SU-DHL-6 (cell line): ENCODE data around the gene TRIM28.

ENCODE experiments used
- H2AFZ ChIP-seq: fragments of 200-600 bp; sonication (generic); 2 replicates; pipeline ENCODE4 v1.6.1; 2014; ENCODE audit warnings: low read depth, mild to moderate bottlenecking, moderate library complexity, mixed read lengths, antibody characterized with exemption, low read length; ENCODE audit not compliant: severe bottlenecking
- H3F3A ChIP-seq: fragments of 200-600 bp; shearing (Covaris generic); 2 replicates; pipeline ENCODE4 v1.6.0; 2016; ENCODE audit warnings: antibody characterized with exemption, mild to moderate bottlenecking; ENCODE audit not compliant: insufficient read depth
- H3K27ac ChIP-seq: fragments of 200-600 bp; sonication (generic); 2 replicates; pipeline ENCODE4 v1.5.1; 2016; ENCODE audit warnings: low read depth, mild to moderate bottlenecking, low read length, moderate library complexity, mixed read lengths
- H3K27me3 ChIP-seq: fragments of 200-600 bp; sonication (generic), shearing (Covaris generic); 2 replicates; pipeline ENCODE4 v1.6.0; 2014; ENCODE audit warnings: mild to moderate bottlenecking, low read length
- H3K36me3 ChIP-seq: fragments of 200-600 bp; sonication (generic); 2 replicates; pipeline ENCODE4 v1.6.1; 2014; ENCODE audit warnings: mild to moderate bottlenecking, low read length, mixed read lengths
- H3K4me2 ChIP-seq: fragments of 300-600, 200-600 bp; shearing (Covaris generic), sonication (generic); 2 replicates; pipeline ENCODE4 v1.6.0; 2014; ENCODE audit warnings: low read length, low read depth, mild to moderate bottlenecking; ENCODE audit not compliant: poor library complexity, severe bottlenecking
- H3K4me3 ChIP-seq: fragments of 200-600 bp; sonication (generic); 2 replicates; pipeline ENCODE4 v1.5.1; 2014; ENCODE audit warnings: antibody characterized with exemption, low read length, mild to moderate bottlenecking, mixed read lengths; ENCODE audit not compliant: insufficient read depth, poor library complexity, severe bottlenecking
- H3K79me2 ChIP-seq: fragments of 200-600 bp; sonication (generic); 2 replicates; pipeline ENCODE4 v1.6.1; 2014; ENCODE audit warnings: mild to moderate bottlenecking, low read length, moderate library complexity; ENCODE audit not compliant: insufficient read depth
- H3K9ac ChIP-seq: fragments of 200-600 bp; sonication (generic); 2 replicates; pipeline ENCODE4 v1.7.0; 2014; ENCODE audit warnings: mild to moderate bottlenecking, low read length
- H3K9me2 ChIP-seq: fragments of 200-600 bp; sonication (generic); replicated peaks from 2 replicates; pipeline ENCODE4 v1.6.1; 2014; ENCODE audit warnings: low read length; ENCODE audit not compliant: insufficient read depth
- H3K9me3 ChIP-seq: fragments of 200-600 bp; sonication (generic); 2 replicates; pipeline ENCODE4 v1.6.1; 2014; ENCODE audit warnings: low read length, mixed read lengths; ENCODE audit not compliant: insufficient read depth
- H4K20me1 ChIP-seq: fragments of 200-600 bp; sonication (generic); 2 replicates; pipeline ENCODE4 v1.6.1; 2014; ENCODE audit warnings: low read depth, mild to moderate bottlenecking, antibody characterized with exemption, low read length, moderate library complexity, mixed read lengths
- EZH2phosphoT487 ChIP-seq: fragments of 200-600 bp; sonication (generic), shearing (Covaris generic); conservative IDR thresholded peaks from 2 replicates; pipeline ENCODE4 v1.6.1; 2018; ENCODE audit warnings: mild to moderate bottlenecking, antibody characterized with exemption, low read length, moderate library complexity, mixed read lengths
- TF ChIP-seq, protein P1 (sequence below): fragments of 200-600 bp; sonication (generic); IDR thresholded peaks from one replicate; pipeline ENCODE4 v1.5.1; 2017; ENCODE audit warnings: antibody characterized with exemption, mild to moderate bottlenecking, low read length, moderate library complexity; ENCODE audit not compliant: insufficient read depth, poor library complexity, severe bottlenecking

The TRIM28 gene

DNA sequence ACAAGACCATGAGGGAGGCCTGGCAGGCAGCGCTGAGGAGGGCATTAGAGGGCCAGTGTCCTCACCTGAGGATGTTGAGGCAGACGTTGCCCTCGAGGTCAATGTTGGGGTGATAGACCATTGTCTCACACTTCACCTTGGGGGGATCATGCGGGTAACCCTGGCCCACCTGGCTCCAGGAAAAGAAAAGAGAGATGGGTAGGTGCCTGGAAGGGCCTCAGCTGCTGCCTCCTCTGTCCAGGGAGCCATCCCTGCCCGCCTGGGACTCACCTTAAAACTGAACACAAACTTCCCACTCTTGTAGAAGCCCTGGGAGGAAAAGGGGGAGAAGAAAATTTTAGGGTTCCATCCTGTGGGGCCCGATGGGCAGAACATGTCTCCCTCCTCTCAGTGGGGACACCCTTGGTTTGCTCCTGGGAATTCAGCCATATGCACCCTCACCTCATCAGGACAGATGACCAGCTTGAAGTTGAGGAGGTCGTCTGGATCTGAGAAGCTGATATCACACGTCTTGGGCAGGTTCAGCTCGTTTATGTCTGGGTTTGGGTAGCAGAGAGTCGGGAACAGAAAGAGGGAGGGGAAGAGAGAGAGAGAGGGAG, 12.9 kb downstream of the TRIM28 start:
- H3K4me3 ChIP-seq: peak overlapping the region; percentile 94
- no peaks in the 10 kb centered on the region for H3K9me3 ChIP-seq
- TF ChIP-seq, protein P1, sequence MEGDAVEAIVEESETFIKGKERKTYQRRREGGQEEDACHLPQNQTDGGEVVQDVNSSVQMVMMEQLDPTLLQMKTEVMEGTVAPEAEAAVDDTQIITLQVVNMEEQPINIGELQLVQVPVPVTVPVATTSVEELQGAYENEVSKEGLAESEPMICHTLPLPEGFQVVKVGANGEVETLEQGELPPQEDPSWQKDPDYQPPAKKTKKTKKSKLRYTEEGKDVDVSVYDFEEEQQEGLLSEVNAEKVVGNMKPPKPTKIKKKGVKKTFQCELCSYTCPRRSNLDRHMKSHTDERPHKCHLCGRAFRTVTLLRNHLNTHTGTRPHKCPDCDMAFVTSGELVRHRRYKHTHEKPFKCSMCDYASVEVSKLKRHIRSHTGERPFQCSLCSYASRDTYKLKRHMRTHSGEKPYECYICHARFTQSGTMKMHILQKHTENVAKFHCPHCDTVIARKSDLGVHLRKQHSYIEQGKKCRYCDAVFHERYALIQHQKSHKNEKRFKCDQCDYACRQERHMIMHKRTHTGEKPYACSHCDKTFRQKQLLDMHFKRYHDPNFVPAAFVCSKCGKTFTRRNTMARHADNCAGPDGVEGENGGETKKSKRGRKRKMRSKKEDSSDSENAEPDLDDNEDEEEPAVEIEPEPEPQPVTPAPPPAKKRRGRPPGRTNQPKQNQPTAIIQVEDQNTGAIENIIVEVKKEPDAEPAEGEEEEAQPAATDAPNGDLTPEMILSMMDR: no peak
- TF ChIP-seq EZH2phosphoT487: no peak
- H4K20me1 ChIP-seq: no peaks in the 10 kb centered on the region
- peaks cover 29% of the 10 kb centered on the region for H3K79me2 ChIP-seq
- H3K27ac ChIP-seq: peak overlapping the region; percentile 95
- no peak overlapping the region for H2AFZ ChIP-seq
- no peaks in the 10 kb centered on the region for H3K27me3 ChIP-seq
- H3K9me2 ChIP-seq: no peaks in the 10 kb centered on the region
- H3F3A ChIP-seq: peaks cover 64% of the 10 kb centered on the region
- H3K4me2 ChIP-seq: peak overlapping the region; percentile 90
- no peaks in the 10 kb centered on the region for H3K36me3 ChIP-seq
- H3K9ac ChIP-seq: peak overlapping the region; percentile 89

DNA sequence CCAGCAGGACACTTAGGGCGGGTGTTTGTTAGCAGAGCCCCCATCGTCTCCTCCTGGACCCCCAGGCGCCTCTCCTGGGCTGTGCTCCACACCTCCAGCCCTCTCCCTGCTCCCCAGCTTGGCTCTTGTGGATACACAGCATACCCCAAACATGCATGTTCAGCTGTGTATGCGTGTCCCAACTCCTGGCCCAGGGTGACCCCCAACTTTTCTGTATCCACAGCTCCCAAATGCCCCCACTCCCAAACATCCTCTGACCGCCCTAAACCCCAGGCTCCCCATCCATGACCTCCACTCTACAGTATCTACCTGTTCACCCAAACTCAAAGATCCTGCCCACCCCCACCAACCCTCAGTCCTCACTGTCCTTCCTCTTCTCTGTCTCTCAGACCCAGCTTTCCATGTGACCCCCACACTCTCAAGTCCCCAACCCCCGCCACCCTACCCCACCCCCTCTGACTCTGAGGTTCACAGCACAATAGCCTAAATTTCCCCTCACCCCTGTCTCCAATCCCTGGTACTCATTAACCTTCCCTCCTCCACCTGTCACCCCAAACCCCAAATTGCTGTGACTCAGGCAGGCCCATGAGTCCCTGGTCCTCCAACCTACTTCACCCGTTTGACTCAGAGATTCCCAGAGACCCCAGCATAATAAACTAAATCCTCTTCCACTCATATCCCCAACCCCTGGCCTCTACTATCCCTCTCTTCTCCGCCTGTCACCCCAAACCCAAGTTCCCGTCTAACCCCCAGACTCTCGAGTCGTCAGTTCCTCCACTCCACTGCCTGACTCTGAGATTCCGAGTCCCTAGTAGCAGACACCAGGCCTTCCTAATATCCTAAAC, 13.6 kb downstream of the TRIM28 start:
- Histone ChIP-seq H3K4me3 (peak overlapping the region; percentile 94), H3K9me2 (no peaks in the 10 kb centered on the region), H3K4me2 (peak overlapping the region; percentile 90), H4K20me1 (no peaks in the 10 kb centered on the region), H3K27me3 (no peaks in the 10 kb centered on the region), H3K36me3 (no peaks in the 10 kb centered on the region), H3K9ac (peak overlapping the region; percentile 89), H3F3A (peaks cover 58% of the 10 kb centered on the region), H3K9me3 (no peaks in the 10 kb centered on the region), H3K79me2 (peaks cover 29% of the 10 kb centered on the region), H3K27ac (peak overlapping the region; percentile 95), H2AFZ (no peak overlapping the region)
- TF ChIP-seq EZH2phosphoT487: no peak
- TF ChIP-seq, protein P1: no peak

GRCh38 chr19:58558066-58558622, 14.3 kb downstream of the TRIM28 start, which contains the start of gene UBE2M:
UBE2M (minus strand) TSS chr19:58558611; CDS start chr19:58558381, 230 bp downstream.
- peak within 1 kb of the TSS; percentile 94 for H3K4me3 ChIP-seq
- H3K79me2 ChIP-seq: peaks cover 29% of the 10 kb centered on the region
- no peaks in the 10 kb centered on the region for H3K9me3 ChIP-seq
- peak within 1 kb of the TSS; percentile 89 for H3K9ac ChIP-seq
- H3K36me3 ChIP-seq: no peaks in the 10 kb centered on the region
- peaks cover 52% of the 10 kb centered on the region for H3F3A ChIP-seq
- no peaks in the 10 kb centered on the region for H3K9me2 ChIP-seq
- H4K20me1 ChIP-seq: no peaks in the 10 kb centered on the region
- H2AFZ ChIP-seq: peak within 1 kb of the TSS; percentile 6
- peak within 1 kb of the TSS; percentile 90 for H3K4me2 ChIP-seq
- peak within 1 kb of the TSS; percentile 95 for H3K27ac ChIP-seq
- no peak for TF ChIP-seq EZH2phosphoT487
- TF ChIP-seq, protein P1: no peak
- no peaks in the 10 kb centered on the region for H3K27me3 ChIP-seq
